Vagina (tissue), 2 donors: ENCODE results near the gene PKP4. TPM values are rescaled to one million over a fixed set of nuclear protein-coding genes. Genes with fewer than 3 reads are reported as not detected.

Experiments used
- DNase-seq, 2 donors: peaks; one replicate each; pipeline ENCODE4 v3.0.0-alpha.2; 2017; ENCODE audit errors: extremely low spot score in 2 of 2
- H3K27ac ChIP-seq: fragments of 200-600 bp; sonication (generic); one replicate; pipeline ENCODE4 v1.5.1; 2019
- H3K27me3 ChIP-seq: fragments of 200-600 bp; sonication (generic); one replicate; pipeline ENCODE4 v1.5.1; 2019
- H3K36me3 ChIP-seq, 2 donors: fragments of 200-600 bp; sonication (generic); one replicate each; pipeline ENCODE4 v1.5.1; 2017 to 2019
- H3K4me1 ChIP-seq: fragments of 200-600 bp; sonication (generic); one replicate; pipeline ENCODE4 v1.5.1; 2019
- H3K4me3 ChIP-seq, 2 donors: fragments of 200-600 bp; sonication (generic); 1 replicate in 1 of 2; 2 replicates in 1 of 2; pipeline ENCODE4 v1.5.1; 2016 to 2019
- H3K9me3 ChIP-seq: fragments of 200-600 bp; sonication (generic); one replicate; pipeline ENCODE4 v1.5.1; 2019
- CTCF ChIP-seq, 3 experiments: fragments of 450-650 bp in 2 of 3; fragments of 200-600 bp in 1 of 3; sonication (generic) in 1 of 3; IDR thresholded peaks; one replicate each; pipeline ENCODE4 v1.5.1; 2017 to 2019; ENCODE audit warnings: antibody characterized with exemption in 3 of 3, mild to moderate bottlenecking in 2 of 3, moderate library complexity in 2 of 3
- POLR2A ChIP-seq, 2 donors: fragments of 450-650 bp; IDR thresholded peaks; one replicate each; pipeline ENCODE4 v1.6.1; 2017; ENCODE audit warnings: antibody characterized with exemption in 2 of 2, mild to moderate bottlenecking in 2 of 2, moderate library complexity in 2 of 2
- POLR2AphosphoS5 ChIP-seq, 2 donors: sonication (generic); formaldehyde crosslinking; IDR thresholded peaks; one replicate each; pipeline ENCODE4 v1.9.0; 2017; ENCODE audit warnings: antibody characterized with exemption in 2 of 2, mild to moderate bottlenecking in 2 of 2, low read depth in 1 of 2; ENCODE audit not compliant: insufficient read depth in 1 of 2
- intact Hi-C: fragments of 100-400 bp; cut with DNase I; formaldehyde crosslinking; loops from one replicate; pipeline ENCODE4 v1.15.1; 2023
- total RNA-seq: library from RNA; depleted of rRNA; stranded (reverse); fragments of >200 nt; gene quantifications from one replicate; pipeline ENCODE4 v1.2.3, GENCODE V29; 2016

PKP4 gene
- total RNA-seq, 1 donor from 2014 or later: 71.5 TPM

- Histone ChIP-seq H3K4me1 (peaks cover 25% of the 10 kb centered on the region), H3K36me3 (no peaks in the 10 kb centered on the region), H3K27ac (no peak overlapping the region), H3K4me3 (no peak overlapping the region), H3K9me3 (no peaks in the 10 kb centered on the region), H3K27me3 (no peaks in the 10 kb centered on the region)
- no peak for DNase-seq
- no peak for TF ChIP-seq CTCF (IDR thresholded peaks at IDR 0.05)
- no peak for TF ChIP-seq POLR2A (IDR thresholded peaks at IDR 0.05)
- TF ChIP-seq POLR2AphosphoS5 (IDR thresholded peaks at IDR 0.05; ENCODE audit: insufficient read depth in 1 of 2, low read depth in 1 of 2): no peak
- intact Hi-C loops: no loop called here
These were observed 53.4 kb downstream of the PKP4 start for GRCh38 chr2:158509928-158510797.

GRCh38 chr2:158510887-158511286, 54.1 kb downstream of the PKP4 start:
- no peaks in the 10 kb centered on the region for H3K27me3 ChIP-seq
- no peak for TF ChIP-seq CTCF (IDR thresholded peaks at IDR 0.05)
- no peak for TF ChIP-seq POLR2AphosphoS5 (IDR thresholded peaks at IDR 0.05; ENCODE audit: insufficient read depth in 1 of 2, low read depth in 1 of 2)
- TF ChIP-seq POLR2A (IDR thresholded peaks at IDR 0.05): no peak
- H3K4me1 ChIP-seq: peaks cover 19% of the 10 kb centered on the region
- no peak for DNase-seq
- no peak overlapping the region for H3K27ac ChIP-seq
- intact Hi-C loops: no loop called here
- H3K36me3 ChIP-seq: no peaks in the 10 kb centered on the region
- no peak overlapping the region for H3K4me3 ChIP-seq
- no peaks in the 10 kb centered on the region for H3K9me3 ChIP-seq

- DNase-seq: no peak
- Histone ChIP-seq H3K27ac (no peak overlapping the region), H3K4me1 (peaks cover 16% of the 10 kb centered on the region), H3K27me3 (no peaks in the 10 kb centered on the region), H3K4me3 (no peak overlapping the region), H3K36me3 (no peaks in the 10 kb centered on the region), H3K9me3 (no peaks in the 10 kb centered on the region)
- no peak for TF ChIP-seq CTCF (IDR thresholded peaks at IDR 0.05)
- TF ChIP-seq POLR2A (IDR thresholded peaks at IDR 0.05): no peak
- TF ChIP-seq POLR2AphosphoS5 (IDR thresholded peaks at IDR 0.05; ENCODE audit: insufficient read depth in 1 of 2, low read depth in 1 of 2): no peak
- intact Hi-C loops: no loop called here
These were observed 55.0 kb downstream of the PKP4 start for GRCh38 chr2:158511706-158512105.

- no peak for DNase-seq
- Histone ChIP-seq H3K27ac (no peak overlapping the region), H3K36me3 (no peaks in the 10 kb centered on the region), H3K9me3 (no peaks in the 10 kb centered on the region), H3K27me3 (no peaks in the 10 kb centered on the region), H3K4me3 (no peak overlapping the region), H3K4me1 (peaks cover 16% of the 10 kb centered on the region)
- intact Hi-C loops: no loop called here
- TF ChIP-seq POLR2AphosphoS5 (IDR thresholded peaks at IDR 0.05; ENCODE audit: insufficient read depth in 1 of 2, low read depth in 1 of 2) (no peak), CTCF (IDR thresholded peaks at IDR 0.05) (no peak), POLR2A (IDR thresholded peaks at IDR 0.05) (no peak)
These were observed 55.6 kb downstream of the PKP4 start for GRCh38 chr2:158512323-158512722.

GRCh38 chr2:158513841-158514240, 57.1 kb downstream of the PKP4 start:
- no peak for TF ChIP-seq CTCF (IDR thresholded peaks at IDR 0.05)
- TF ChIP-seq POLR2AphosphoS5 (IDR thresholded peaks at IDR 0.05; ENCODE audit: insufficient read depth in 1 of 2, low read depth in 1 of 2): no peak
- no peak for TF ChIP-seq POLR2A (IDR thresholded peaks at IDR 0.05)
- Histone ChIP-seq H3K9me3 (no peaks in the 10 kb centered on the region), H3K36me3 (no peaks in the 10 kb centered on the region), H3K4me3 (no peak overlapping the region), H3K4me1 (peaks cover 25% of the 10 kb centered on the region), H3K27me3 (no peaks in the 10 kb centered on the region), H3K27ac (no peak overlapping the region)
- intact Hi-C loops: no loop called here
- no peak for DNase-seq
